Retina (tissue), 1 donor: ENCODE results near the gene TPSD1.
"Not testable (repeated sequence)": the region's sequence is repeated elsewhere in the genome, so short reads cannot be mapped to it uniquely, and the experiment has no call there.

ENCODE experiments used
- DNase-seq: peaks from one replicate; pipeline ENCODE4 v3.0.0-alpha.2; 2016

TPSD1 gene

DNA sequence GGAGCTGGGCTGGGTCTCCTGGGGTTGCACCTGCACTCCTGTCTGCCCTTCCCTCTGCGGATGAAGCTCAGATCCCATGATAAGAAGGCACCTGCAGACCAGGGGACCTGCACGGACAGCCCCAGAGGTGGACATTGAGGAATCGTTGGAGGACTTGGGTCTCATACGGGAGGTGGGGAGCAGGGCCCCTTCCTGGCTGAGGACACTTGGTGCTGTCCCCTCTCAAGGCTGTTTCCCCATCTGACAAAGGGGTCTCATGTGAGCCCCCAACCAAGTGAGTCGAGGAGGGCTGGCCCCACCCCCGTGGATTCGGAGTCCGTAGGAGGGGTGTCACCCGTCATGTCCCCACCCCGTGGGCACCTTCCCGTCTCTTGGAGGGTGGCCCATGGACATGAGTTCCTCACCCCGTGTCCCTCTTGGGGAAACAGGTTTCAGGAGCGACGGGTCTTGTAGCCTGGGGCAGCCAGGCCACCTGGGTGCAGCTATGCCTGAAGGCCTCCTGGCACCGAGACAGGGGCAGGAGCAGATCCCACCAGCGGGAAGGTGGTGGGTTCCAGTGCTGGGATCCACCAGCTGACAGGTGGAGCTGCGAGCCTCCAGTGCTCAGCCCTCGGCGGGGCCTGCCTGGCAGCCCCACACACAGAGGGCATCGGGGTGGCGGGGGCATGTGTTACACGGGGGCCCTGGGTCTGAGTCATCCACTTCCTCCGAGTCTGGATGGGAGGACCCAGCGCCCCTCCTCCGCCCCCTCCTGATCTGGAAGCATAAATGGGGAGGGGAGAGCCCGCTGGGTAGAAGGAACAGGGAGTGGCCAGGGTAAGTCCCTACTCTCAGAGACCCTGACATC lies at the start of gene TPSD1:
TPSD1 (plus strand) TSS at position 794 of the 847 bp plus-strand sequence. CDS start 212 bp downstream, outside the sequence.
- not testable (repeated sequence) for DNase-seq

DNA sequence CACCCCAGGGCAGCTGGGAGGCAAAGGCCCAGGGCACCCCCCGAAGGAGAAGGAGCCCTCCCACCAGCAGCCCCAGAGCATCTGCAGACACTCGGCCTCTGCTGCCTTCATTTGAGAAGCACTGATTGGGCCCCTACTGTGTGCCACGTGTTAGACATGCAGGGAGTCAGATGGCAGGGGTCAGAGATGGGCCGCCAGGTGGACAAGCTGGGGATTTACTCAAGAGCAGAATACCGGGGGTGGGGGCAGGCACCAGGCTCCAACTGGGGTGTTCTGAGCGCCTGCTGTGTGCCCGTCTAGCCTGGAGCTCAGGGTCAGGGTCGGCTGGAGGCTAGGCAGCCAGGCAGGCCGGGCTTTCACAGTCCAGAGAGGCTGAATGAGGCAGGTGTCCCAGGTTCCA lies 49.5 kb upstream of the TPSD1 start:
- no peak for DNase-seq

DNA sequence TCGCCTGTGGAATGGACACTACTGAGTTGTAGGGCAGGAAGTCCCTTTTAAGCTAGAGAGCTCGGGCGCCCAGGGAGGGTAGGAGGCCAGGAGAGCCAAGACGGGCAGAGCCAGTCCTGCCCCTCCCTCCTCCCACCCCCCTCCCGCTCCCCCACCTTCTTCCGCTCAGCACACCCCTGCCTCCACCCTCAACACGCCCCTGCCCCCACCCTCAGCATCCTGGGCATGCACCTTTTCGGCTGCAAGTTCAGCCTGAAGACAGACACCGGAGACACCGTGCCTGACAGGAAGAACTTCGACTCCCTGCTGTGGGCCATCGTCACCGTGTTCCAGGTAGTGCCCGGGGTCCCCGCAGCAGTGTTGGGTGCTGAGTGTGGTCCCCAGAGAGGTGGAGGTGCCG lies 49.1 kb upstream of the TPSD1 start:
- no peak for DNase-seq

- no peak for DNase-seq
These were observed 47.5 kb upstream of the TPSD1 start for GRCh38 chr16:1208239-1208830.

GRCh38 chr16:1209081-1209480 lies 46.8 kb upstream of the TPSD1 start:
- no peak for DNase-seq

DNA sequence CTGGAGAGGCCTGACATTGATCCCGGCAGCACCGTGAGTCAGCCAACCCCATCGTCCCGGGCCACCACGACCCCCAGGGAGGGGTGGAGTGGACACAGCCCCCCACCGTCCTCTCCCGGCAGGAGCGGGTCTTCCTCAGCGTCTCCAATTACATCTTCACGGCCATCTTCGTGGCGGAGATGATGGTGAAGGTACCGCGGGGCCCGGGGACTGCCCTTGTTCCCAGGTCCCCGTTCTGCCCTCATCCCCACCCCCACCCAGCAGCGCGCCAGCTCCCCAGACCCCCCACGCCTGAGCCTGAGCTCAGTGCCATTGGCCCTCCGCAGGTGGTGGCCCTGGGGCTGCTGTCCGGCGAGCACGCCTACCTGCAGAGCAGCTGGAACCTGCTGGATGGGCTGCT lies 45.4 kb upstream of the TPSD1 start:
- no peak for DNase-seq

- no peak for DNase-seq
These were observed 44.2 kb upstream of the TPSD1 start for GRCh38 chr16:1211451-1212268.

DNA sequence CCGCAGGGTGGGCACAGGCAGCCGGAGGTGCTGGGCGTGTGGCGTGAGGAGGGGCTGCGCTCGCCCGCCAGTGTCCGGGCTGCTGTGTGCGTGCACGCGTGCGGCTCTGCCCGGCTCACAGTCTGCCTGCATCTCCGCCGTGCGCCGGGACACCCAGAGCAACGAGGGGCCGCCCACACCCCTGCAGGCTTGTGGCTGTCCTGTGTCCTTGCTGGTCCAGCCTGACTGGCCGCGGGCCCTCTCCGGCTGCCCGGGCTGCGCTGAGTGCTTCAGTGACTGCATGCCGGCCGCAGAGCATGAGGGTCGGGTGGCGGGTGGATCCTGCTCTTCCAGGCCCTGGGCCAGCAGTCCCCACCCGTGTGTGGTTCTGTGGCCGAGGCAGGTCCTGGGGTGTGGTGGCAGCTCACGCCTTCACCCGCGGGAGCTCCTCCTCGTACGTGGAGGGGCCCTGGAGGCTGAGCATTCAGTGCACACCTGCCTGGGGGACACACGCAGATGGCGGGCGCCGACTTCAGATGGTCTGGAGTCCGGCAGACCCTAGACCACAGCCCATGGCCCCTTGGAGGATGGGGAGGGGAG lies 43.2 kb upstream of the TPSD1 start:
- DNase-seq: no peak

GRCh38 chr16:1213231-1213630 lies 42.6 kb upstream of the TPSD1 start:
- no peak for DNase-seq

- DNase-seq: no peak
These were observed 42.0 kb upstream of the TPSD1 start for GRCh38 chr16:1213796-1214372.

- DNase-seq: no peak
These were observed 41.1 kb upstream of the TPSD1 start for GRCh38 chr16:1214719-1215118.

DNA sequence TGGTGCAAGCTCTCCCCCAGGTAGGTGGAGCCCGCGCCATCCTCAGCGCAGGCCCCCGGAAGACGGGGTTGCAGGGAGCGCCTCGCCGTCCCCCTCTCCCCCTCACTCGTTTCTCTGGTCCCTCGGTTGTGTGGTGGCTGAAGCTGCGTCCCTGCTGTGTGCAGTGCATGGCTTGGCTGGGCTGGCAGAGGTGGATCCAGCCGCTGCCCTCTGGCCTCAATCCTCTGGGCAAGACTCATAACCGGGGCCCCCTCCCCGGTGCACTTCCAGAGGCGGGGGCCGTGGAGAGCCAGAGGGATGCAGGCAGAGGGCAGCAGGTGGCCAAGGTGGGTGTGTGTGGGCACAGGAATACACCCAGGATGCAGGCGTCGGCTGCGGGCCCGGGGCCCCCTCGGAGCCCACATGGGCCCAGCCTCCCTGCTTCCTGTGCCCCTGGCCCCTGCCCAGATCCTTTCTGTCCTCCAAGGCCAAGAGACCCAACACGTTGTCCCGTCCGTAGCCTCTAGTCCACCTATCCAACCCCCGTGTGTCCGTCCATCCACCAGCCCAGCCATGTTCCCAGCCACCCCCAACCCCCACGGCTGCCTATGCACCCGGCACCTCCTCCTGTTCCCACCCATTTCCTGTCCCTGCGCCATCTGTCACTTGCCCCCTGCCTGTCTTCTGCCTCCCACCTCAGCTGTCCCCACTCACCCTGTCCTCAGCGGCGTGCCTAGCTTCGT lies 40.1 kb upstream of the TPSD1 start:
- DNase-seq: no peak

- no peak for DNase-seq
These were observed 39.6 kb upstream of the TPSD1 start for GRCh38 chr16:1216296-1216619.

DNA sequence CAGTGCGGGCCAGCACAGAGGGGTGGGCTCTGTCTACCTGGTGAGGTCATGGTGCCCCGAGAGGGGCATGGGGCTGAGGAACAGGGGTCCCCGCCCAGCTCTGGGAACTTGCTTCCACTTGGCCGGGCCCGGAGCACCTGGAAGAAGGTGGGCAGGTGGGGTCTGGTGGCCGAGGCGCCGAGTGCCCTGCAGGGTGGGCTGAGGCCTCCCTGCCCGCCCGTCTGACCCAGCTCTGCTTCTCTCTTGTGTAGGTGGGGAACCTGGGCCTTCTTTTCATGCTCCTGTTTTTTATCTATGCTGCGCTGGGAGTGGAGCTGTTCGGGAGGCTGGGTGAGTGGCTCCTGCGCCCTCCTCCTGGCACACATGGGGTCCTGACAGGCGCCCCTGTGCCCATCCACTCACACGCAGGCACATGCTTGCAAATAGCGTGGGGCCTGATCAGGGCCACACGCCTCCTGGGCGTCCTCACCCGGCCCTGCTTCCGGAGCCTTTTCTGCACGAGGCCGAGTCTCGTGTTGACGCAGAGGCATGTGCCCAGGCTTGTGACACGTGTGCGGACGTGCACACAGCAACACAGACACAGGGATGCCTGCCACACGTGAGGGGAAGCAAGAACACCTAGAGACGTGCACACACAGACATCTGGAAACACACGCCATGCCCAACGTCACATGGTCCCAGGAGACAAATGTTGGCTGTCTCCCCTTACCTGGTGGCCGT lies 39.0 kb upstream of the TPSD1 start:
- no peak for DNase-seq

DNA sequence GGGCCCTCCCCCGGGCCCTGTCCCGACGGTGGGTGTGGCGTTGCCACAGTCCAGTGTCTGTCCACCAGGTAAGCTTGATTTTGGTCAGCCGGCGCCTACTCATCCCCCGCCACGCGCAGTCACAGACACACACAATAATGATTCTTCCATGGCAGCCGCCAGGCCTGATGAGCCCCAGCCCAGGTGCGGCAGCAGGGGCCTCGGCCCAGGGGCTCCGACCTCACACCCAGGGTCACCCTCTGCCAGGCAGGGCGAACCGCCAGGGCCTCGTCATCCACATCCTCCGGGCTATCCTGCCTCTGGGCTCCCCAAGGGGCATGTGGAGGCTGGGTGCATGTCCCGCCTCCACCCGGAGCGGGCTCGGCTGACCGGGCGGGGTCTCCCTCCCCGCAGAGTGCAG lies 38.3 kb upstream of the TPSD1 start:
- no peak for DNase-seq

GRCh38 chr16:1218061-1218929 lies 37.6 kb upstream of the TPSD1 start:
- no peak for DNase-seq

DNA sequence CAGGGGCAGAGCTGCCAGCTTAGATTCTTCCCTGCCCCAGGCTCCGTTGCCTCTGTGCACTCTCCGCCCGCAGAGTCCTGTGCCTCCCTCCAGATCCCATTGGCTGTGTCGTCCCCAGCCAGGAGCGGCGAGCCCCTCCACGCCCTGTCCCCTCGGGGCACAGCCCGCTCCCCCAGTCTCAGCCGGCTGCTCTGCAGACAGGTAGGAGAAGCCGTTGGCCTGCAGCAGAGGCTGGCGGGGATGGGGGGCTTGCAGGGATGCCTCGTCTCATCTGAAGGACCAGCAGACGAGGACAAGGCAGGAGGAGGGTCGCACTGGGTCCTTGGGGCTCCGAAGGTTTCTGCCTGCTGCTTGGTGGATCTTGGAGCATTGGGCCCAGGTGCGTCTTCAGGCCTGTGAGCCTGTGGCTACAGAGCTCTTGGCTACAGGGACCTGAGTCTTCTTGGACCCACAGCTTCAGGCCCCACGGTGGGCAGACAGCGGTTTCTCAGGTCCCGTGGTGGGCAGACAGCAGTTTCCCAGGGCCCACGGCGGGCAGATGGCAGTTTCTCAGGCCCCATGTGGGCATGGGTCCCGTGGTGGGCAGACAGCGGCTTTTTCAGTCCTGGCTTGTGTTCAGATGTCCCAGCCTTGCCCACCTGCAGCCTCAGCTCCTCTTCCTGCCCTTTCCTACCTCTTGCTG lies 36.8 kb upstream of the TPSD1 start:
- DNase-seq: no peak

GRCh38 chr16:1220098-1220728 lies 35.7 kb upstream of the TPSD1 start:
- DNase-seq: no peak

GRCh38 chr16:1220841-1221627 lies 34.8 kb upstream of the TPSD1 start:
- DNase-seq: no peak
